ENCODE measurements around the gene FKBP1A. TPM values are rescaled to one million over a fixed set of nuclear protein-coding genes. Genes with fewer than 3 reads are reported as not detected.

The FKBP1A gene
- total and polyA plus RNA-seq, 10 donors: 135 to 338 (median 248) TPM

DNA sequence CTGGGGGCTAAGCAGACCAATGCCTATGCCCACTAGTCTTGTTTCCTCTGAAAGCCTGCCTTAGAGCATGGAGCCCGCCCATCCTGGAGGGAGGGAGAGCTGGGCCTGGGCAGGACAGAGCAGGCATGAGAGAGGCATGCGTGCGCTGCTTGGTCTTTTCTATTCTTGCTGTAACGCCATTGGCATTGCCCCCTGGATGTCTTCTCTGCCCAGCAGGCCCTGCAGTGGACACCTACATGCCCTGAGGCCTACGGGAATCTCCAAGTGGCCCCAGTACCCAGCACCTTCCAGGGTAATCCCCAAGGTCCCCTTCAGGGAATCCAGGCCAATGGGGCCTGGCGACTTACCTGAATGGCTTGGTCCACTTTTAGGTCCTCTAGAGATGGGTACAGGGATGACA lies 72.8 kb downstream of the FKBP1A start:
- Histone ChIP-seq H3K27me3 (replicated peaks in 1 of 7) (no peaks in the 10 kb centered on the region), H3K9me3 (no peaks in the 10 kb centered on the region), H3K27ac (no peak overlapping the region), H3K36me3 (no peaks in the 10 kb centered on the region), H3K4me1 (peaks cover 7 to 39% (median 20%) of the 10 kb centered on the region in 6 donors), H3K4me3 (no peak overlapping the region)
- TF ChIP-seq POLR2A (IDR thresholded peaks at IDR 0.05) (no peak), POLR2AphosphoS5 (IDR thresholded peaks at IDR 0.05) (no peak)
- TF ChIP-seq, protein P1, sequence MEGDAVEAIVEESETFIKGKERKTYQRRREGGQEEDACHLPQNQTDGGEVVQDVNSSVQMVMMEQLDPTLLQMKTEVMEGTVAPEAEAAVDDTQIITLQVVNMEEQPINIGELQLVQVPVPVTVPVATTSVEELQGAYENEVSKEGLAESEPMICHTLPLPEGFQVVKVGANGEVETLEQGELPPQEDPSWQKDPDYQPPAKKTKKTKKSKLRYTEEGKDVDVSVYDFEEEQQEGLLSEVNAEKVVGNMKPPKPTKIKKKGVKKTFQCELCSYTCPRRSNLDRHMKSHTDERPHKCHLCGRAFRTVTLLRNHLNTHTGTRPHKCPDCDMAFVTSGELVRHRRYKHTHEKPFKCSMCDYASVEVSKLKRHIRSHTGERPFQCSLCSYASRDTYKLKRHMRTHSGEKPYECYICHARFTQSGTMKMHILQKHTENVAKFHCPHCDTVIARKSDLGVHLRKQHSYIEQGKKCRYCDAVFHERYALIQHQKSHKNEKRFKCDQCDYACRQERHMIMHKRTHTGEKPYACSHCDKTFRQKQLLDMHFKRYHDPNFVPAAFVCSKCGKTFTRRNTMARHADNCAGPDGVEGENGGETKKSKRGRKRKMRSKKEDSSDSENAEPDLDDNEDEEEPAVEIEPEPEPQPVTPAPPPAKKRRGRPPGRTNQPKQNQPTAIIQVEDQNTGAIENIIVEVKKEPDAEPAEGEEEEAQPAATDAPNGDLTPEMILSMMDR (IDR thresholded peaks at IDR 0.05 in 8 of 11, conservative IDR thresholded peaks at IDR 0.05 in 3 of 11): no peak
- intact Hi-C loops (cut with DNase I; ENCODE audit: low total_unique reads): no loop called here
- DNase-seq: peak; percentile 38
- 83 to 95% (median 93%) methylated on average over 6 of the region's 6 CpGs for WGBS, 5 donors

DNA sequence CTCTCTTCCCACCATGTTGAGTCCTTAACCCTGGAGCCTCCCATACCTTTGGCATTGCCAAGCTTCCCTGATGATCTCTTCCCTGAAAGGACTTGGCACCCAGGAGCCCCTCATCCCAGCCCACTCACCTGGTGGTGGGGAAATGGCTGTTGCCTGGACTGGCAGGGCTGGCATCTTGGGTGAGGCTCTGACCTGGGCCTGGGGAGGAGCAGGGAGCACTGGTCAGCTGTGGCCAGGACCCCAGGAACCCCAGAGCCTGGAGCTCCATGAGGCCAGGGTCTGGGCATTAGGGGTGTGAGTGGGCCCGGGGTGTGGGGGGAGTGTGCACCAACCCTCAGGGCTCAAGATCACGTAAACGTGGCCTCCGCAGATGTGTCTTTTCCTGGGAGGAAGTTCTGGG lies 73.4 kb downstream of the FKBP1A start:
- WGBS, 5 donors: 58 to 84% (median 78%) methylated on average over 1 to 4 of the region's 4 CpGs
- peaks cover 2 to 33% (median 14%) of the 10 kb centered on the region in 6 donors for H3K4me1 ChIP-seq
- no peaks in the 10 kb centered on the region for H3K9me3 ChIP-seq
- no peak overlapping the region for H3K4me3 ChIP-seq
- intact Hi-C loops (cut with DNase I; ENCODE audit: low total_unique reads): no loop called here
- no peaks in the 10 kb centered on the region for H3K27me3 ChIP-seq (replicated peaks in 1 of 7)
- no peak overlapping the region for H3K27ac ChIP-seq
- DNase-seq: peak; percentile 55
- TF ChIP-seq POLR2AphosphoS5 (IDR thresholded peaks at IDR 0.05) (no peak), POLR2A (IDR thresholded peaks at IDR 0.05) (no peak)
- TF ChIP-seq, protein P1 (IDR thresholded peaks at IDR 0.05 in 8 of 11, conservative IDR thresholded peaks at IDR 0.05 in 3 of 11): no peak
- no peaks in the 10 kb centered on the region for H3K36me3 ChIP-seq

DNA sequence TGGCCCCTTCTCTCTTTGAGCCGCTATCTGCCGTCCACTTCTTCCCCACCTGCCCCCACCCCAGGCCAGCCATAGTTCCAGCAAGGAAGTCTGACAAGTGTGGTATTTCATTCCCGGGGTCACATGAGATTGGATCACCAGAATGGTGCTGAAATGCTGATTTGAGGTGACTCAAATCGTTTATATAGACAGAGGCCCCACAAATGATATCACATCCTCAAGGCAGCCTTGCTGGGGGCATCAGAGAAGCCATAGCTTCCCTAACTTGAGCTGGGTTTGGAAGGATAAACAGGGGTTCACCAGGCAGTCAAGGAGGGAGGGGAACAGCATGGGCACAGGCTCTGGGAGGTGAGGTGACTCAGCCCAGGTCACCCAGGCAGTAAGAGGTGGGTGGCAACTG lies 73.8 kb downstream of the FKBP1A start:
- intact Hi-C loops (cut with DNase I; ENCODE audit: low total_unique reads): no loop called here
- no peak overlapping the region for H3K4me3 ChIP-seq
- H3K27ac ChIP-seq: no peak overlapping the region
- 74 to 92% (median 84%) methylated on average over 4 of the region's 4 CpGs for WGBS, 5 donors
- H3K27me3 ChIP-seq (replicated peaks in 1 of 7): no peaks in the 10 kb centered on the region
- no peaks in the 10 kb centered on the region for H3K36me3 ChIP-seq
- H3K4me1 ChIP-seq: peaks cover 0 to 31% (median 11%) of the 10 kb centered on the region in 6 donors
- DNase-seq: no peak
- TF ChIP-seq POLR2A (IDR thresholded peaks at IDR 0.05) (no peak), POLR2AphosphoS5 (IDR thresholded peaks at IDR 0.05) (no peak)
- TF ChIP-seq, protein P1 (IDR thresholded peaks at IDR 0.05 in 8 of 11, conservative IDR thresholded peaks at IDR 0.05 in 3 of 11): no peak
- H3K9me3 ChIP-seq: no peaks in the 10 kb centered on the region

Other genes with a start within 250 kb of the FKBP1A start
- 1 to 10 TPM in 1 of 7 donors, under 1 TPM in 5, not detected in 1; 0.46 to 1.3 (median 0.50) TPM for gene TMEM74B, start 208.1 kb downstream of the FKBP1A start, total RNA-seq
- gene TMEM74B, start 208.1 kb downstream of the FKBP1A start, polyA plus RNA-seq: 1 to 10 TPM in 2 of 3 donors, under 1 TPM in 1; 0.77 to 2.7 (median 2.1) TPM
- 1 to 10 TPM in 2 of 7 donors, under 1 TPM in 3, not detected in 2; 0.23 to 2.9 (median 0.44) TPM for gene C20orf202, start 189.6 kb downstream of the FKBP1A start, total RNA-seq
- under 1 TPM; 0.06 to 0.26 (median 0.07) TPM for gene C20orf202, start 189.6 kb downstream of the FKBP1A start, polyA plus RNA-seq
- not detected for gene RAD21L1, start 167.0 kb downstream of the FKBP1A start, total RNA-seq
- gene RAD21L1, start 167.0 kb downstream of the FKBP1A start, polyA plus RNA-seq: not detected
- gene SNPH, start 126.8 kb downstream of the FKBP1A start, total RNA-seq: 1 to 10 TPM; 2.0 to 3.5 (median 2.3) TPM
- gene SNPH, start 126.8 kb downstream of the FKBP1A start, polyA plus RNA-seq: 1 to 10 TPM in 1 of 3 donors, under 1 TPM in 2; 0.58 to 1.8 (median 0.80) TPM
- gene SDCBP2, start 63.9 kb downstream of the FKBP1A start, total RNA-seq: 1 to 10 TPM; 2.1 to 7.1 (median 3.5) TPM
- gene SDCBP2, start 63.9 kb downstream of the FKBP1A start, polyA plus RNA-seq: 1 to 10 TPM; 2.0 to 3.7 (median 3.0) TPM
- gene NSFL1C, start 73.8 kb upstream of the FKBP1A start, total RNA-seq: 10 to 100 TPM; 64.9 to 88.5 (median 71.8) TPM
- gene NSFL1C, start 73.8 kb upstream of the FKBP1A start, polyA plus RNA-seq: 10 to 100 TPM; 37.1 to 51.2 (median 41.7) TPM
- gene SIRPB2, start 98.4 kb upstream of the FKBP1A start, total RNA-seq: 10 to 100 TPM; 27.3 to 92.2 (median 42.1) TPM
- gene SIRPB2, start 98.4 kb upstream of the FKBP1A start, polyA plus RNA-seq: 1 to 10 TPM; 2.1 to 4.7 (median 2.2) TPM
- gene SIRPD, start 164.7 kb upstream of the FKBP1A start, total RNA-seq: 1 to 10 TPM in 6 of 7 donors, under 1 TPM in 1; 0.72 to 8.2 (median 2.6) TPM
- 1 to 10 TPM in 1 of 3 donors, under 1 TPM in 2; 0.24 to 1.0 (median 0.93) TPM for gene SIRPD, start 164.7 kb upstream of the FKBP1A start, polyA plus RNA-seq
- gene SIRPB1, start 227.0 kb upstream of the FKBP1A start, total RNA-seq: 10 to 100 TPM; 15.0 to 89.5 (median 50.9) TPM
- gene SIRPB1, start 227.0 kb upstream of the FKBP1A start, polyA plus RNA-seq: 10 to 100 TPM in 1 of 3 donors, 1 to 10 TPM in 2; 1.4 to 18.8 (median 5.5) TPM

All from spleen (tissue), 11 donors.